ENCODE results near the gene RIOX2.

Gene RIOX2

DNA sequence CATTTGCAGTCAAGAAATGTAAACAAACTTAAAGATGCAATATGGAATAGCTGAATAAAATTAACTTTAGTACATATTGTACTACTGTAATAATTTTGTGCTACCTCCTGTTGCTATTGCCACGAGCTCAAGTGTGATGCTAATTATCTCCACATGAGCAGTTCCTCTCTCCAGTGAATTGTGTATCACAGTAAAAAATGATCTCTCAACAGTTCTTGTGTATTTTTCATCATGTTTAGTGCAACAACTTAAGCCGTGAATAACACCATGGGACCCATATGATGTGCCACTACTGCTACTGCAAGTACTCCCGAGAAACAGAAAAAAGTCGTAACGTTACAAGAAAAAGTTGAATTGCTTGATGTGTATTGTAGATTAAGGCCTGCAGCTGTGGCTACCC is 12.4 kb downstream of the RIOX2 start:
- DNase-seq, result no peak
- Histone ChIP-seq H3K79me1 (ENCODE audit: low read length) (no peaks in the 10 kb centered on the region), H3K9ac (ENCODE audit: low read length) (no peak overlapping the region), H2AK5ac (ENCODE audit: low read length) (no peak overlapping the region), H3K4me2 (ENCODE audit: low read length) (no peak overlapping the region), H3K4ac (ENCODE audit: low read depth, low read length) (no peak overlapping the region), H4K91ac (ENCODE audit: low read depth, low read length) (no peak overlapping the region), H3K79me2 (ENCODE audit: control insufficient read depth, insufficient read depth, low read length, poor library complexity) (no peaks in the 10 kb centered on the region), H3K27me3 (ENCODE audit: insufficient read depth, low read length) (no peaks in the 10 kb centered on the region), H2BK12ac (ENCODE audit: low read length) (no peak overlapping the region), H2AFZ (ENCODE audit: insufficient read depth, low read length, poor library complexity) (no peak overlapping the region), H3K23ac (ENCODE audit: low read length) (no peak overlapping the region), H3K27ac (ENCODE audit: low read depth, low read length) (no peak overlapping the region), H3K4me3 (ENCODE audit: low read depth, low read length) (no peak overlapping the region), H4K12ac (ENCODE audit: low read depth, low read length) (no peak overlapping the region), H3K14ac (ENCODE audit: low read length) (no peak overlapping the region), H3K36me3 (ENCODE audit: control insufficient read depth in 1 of 2, insufficient read depth in 2 of 2, low read length in 2 of 2) (peaks cover 0 to 4% of the 10 kb centered on the region in 2 experiments), H2BK5ac (ENCODE audit: low read depth, low read length, poor library complexity) (no peak overlapping the region), H3K9me3 (ENCODE audit: insufficient read depth, low read depth, low read length) (no peaks in the 10 kb centered on the region), H3K18ac (ENCODE audit: low read length) (no peak overlapping the region), H3K4me1 (ENCODE audit: control insufficient read depth in 1 of 2, insufficient read depth in 2 of 2, low read length in 2 of 2) (peaks cover 0 to 5% of the 10 kb centered on the region in 2 experiments), H4K8ac (ENCODE audit: low read depth, low read length) (no peak overlapping the region), H2BK120ac (ENCODE audit: insufficient read depth, low read length, poor library complexity) (no peak overlapping the region)
- no CpG with 5 or more reads among the region's 5 CpGs for WGBS (ENCODE audit: extremely low coverage, insufficient coverage, insufficient read length)

GRCh38 chr3:97958796-97959195 is 13.4 kb downstream of the RIOX2 start:
- H3K18ac ChIP-seq (ENCODE audit: low read length), result no peak overlapping the region
- no peaks in the 10 kb centered on the region for H3K79me1 ChIP-seq (ENCODE audit: low read length)
- H2BK120ac ChIP-seq (ENCODE audit: insufficient read depth, low read length, poor library complexity), result no peak overlapping the region
- H3K4me2 ChIP-seq (ENCODE audit: low read length), result no peak overlapping the region
- peak overlapping the region; percentile 29 for H2AK5ac ChIP-seq (ENCODE audit: low read length)
- H3K4me3 ChIP-seq (ENCODE audit: low read depth, low read length), result no peak overlapping the region
- no peak overlapping the region for H2BK5ac ChIP-seq (ENCODE audit: low read depth, low read length, poor library complexity)
- no peak for DNase-seq
- H2AFZ ChIP-seq (ENCODE audit: insufficient read depth, low read length, poor library complexity), result no peak overlapping the region
- H4K91ac ChIP-seq (ENCODE audit: low read depth, low read length), result no peak overlapping the region
- H3K79me2 ChIP-seq (ENCODE audit: control insufficient read depth, insufficient read depth, low read length, poor library complexity), result no peaks in the 10 kb centered on the region
- H3K36me3 ChIP-seq (ENCODE audit: control insufficient read depth in 1 of 2, insufficient read depth in 2 of 2, low read length in 2 of 2), result peaks cover 0 to 4% of the 10 kb centered on the region in 2 experiments
- H3K4me1 ChIP-seq (ENCODE audit: control insufficient read depth in 1 of 2, insufficient read depth in 2 of 2, low read length in 2 of 2), result peaks cover 0 to 4% of the 10 kb centered on the region in 2 experiments
- H2BK12ac ChIP-seq (ENCODE audit: low read length), result no peak overlapping the region
- H3K23ac ChIP-seq (ENCODE audit: low read length), result no peak overlapping the region
- H3K27me3 ChIP-seq (ENCODE audit: insufficient read depth, low read length), result no peaks in the 10 kb centered on the region
- WGBS (ENCODE audit: extremely low coverage, insufficient coverage, insufficient read length), result no CpG with 5 or more reads among the region's 9 CpGs
- no peak overlapping the region for H4K12ac ChIP-seq (ENCODE audit: low read depth, low read length)
- H3K9me3 ChIP-seq (ENCODE audit: insufficient read depth, low read depth, low read length), result no peaks in the 10 kb centered on the region
- no peak overlapping the region for H4K8ac ChIP-seq (ENCODE audit: low read depth, low read length)
- H3K27ac ChIP-seq (ENCODE audit: low read depth, low read length), result no peak overlapping the region
- H3K9ac ChIP-seq (ENCODE audit: low read length), result no peak overlapping the region
- no peak overlapping the region for H3K4ac ChIP-seq (ENCODE audit: low read depth, low read length)
- no peak overlapping the region for H3K14ac ChIP-seq (ENCODE audit: low read length)

- Histone ChIP-seq H4K91ac (ENCODE audit: low read depth, low read length) (no peak overlapping the region), H2BK12ac (ENCODE audit: low read length) (no peak overlapping the region), H2AK5ac (ENCODE audit: low read length) (no peak overlapping the region), H3K27ac (ENCODE audit: low read depth, low read length) (no peak overlapping the region), H4K8ac (ENCODE audit: low read depth, low read length) (no peak overlapping the region), H2AFZ (ENCODE audit: insufficient read depth, low read length, poor library complexity) (no peak overlapping the region), H3K4me1 (ENCODE audit: control insufficient read depth in 1 of 2, insufficient read depth in 2 of 2, low read length in 2 of 2) (peaks cover 0 to 4% of the 10 kb centered on the region in 2 experiments), H3K4me2 (ENCODE audit: low read length) (no peak overlapping the region), H3K27me3 (ENCODE audit: insufficient read depth, low read length) (no peaks in the 10 kb centered on the region), H3K79me2 (ENCODE audit: control insufficient read depth, insufficient read depth, low read length, poor library complexity) (no peaks in the 10 kb centered on the region), H3K14ac (ENCODE audit: low read length) (no peak overlapping the region), H3K9me3 (ENCODE audit: insufficient read depth, low read depth, low read length) (no peaks in the 10 kb centered on the region), H3K4ac (ENCODE audit: low read depth, low read length) (no peak overlapping the region), H3K23ac (ENCODE audit: low read length) (no peak overlapping the region), H3K79me1 (ENCODE audit: low read length) (no peaks in the 10 kb centered on the region), H2BK5ac (ENCODE audit: low read depth, low read length, poor library complexity) (no peak overlapping the region), H4K12ac (ENCODE audit: low read depth, low read length) (no peak overlapping the region), H3K18ac (ENCODE audit: low read length) (no peak overlapping the region), H3K9ac (ENCODE audit: low read length) (no peak overlapping the region), H2BK120ac (ENCODE audit: insufficient read depth, low read length, poor library complexity) (no peak overlapping the region), H3K36me3 (ENCODE audit: control insufficient read depth in 1 of 2, insufficient read depth in 2 of 2, low read length in 2 of 2) (peaks cover 0 to 4% of the 10 kb centered on the region in 2 experiments), H3K4me3 (ENCODE audit: low read depth, low read length) (no peak overlapping the region)
- peak in 1 of 2 donors; percentile 40 for DNase-seq
- no CpG with 5 or more reads among the region's 2 CpGs for WGBS (ENCODE audit: extremely low coverage, insufficient coverage, insufficient read length)
Measured at GRCh38 chr3:97958396-97958795, 13.8 kb downstream of the RIOX2 start.

GRCh38 chr3:97957617-97958311 is 14.5 kb downstream of the RIOX2 start:
- no CpG with 5 or more reads among the region's 8 CpGs for WGBS (ENCODE audit: extremely low coverage, insufficient coverage, insufficient read length)
- Histone ChIP-seq H3K9ac (ENCODE audit: low read length) (no peak overlapping the region), H3K4me1 (ENCODE audit: control insufficient read depth in 1 of 2, insufficient read depth in 2 of 2, low read length in 2 of 2) (peaks cover 0 to 6% of the 10 kb centered on the region in 2 experiments), H2BK12ac (ENCODE audit: low read length) (no peak overlapping the region), H3K79me1 (ENCODE audit: low read length) (no peaks in the 10 kb centered on the region), H4K91ac (ENCODE audit: low read depth, low read length) (no peak overlapping the region), H2BK120ac (ENCODE audit: insufficient read depth, low read length, poor library complexity) (no peak overlapping the region), H3K23ac (ENCODE audit: low read length) (no peak overlapping the region), H3K79me2 (ENCODE audit: control insufficient read depth, insufficient read depth, low read length, poor library complexity) (no peaks in the 10 kb centered on the region), H3K4me3 (ENCODE audit: low read depth, low read length) (no peak overlapping the region), H3K18ac (ENCODE audit: low read length) (no peak overlapping the region), H3K14ac (ENCODE audit: low read length) (no peak overlapping the region), H3K27ac (ENCODE audit: low read depth, low read length) (no peak overlapping the region), H2BK5ac (ENCODE audit: low read depth, low read length, poor library complexity) (no peak overlapping the region), H2AFZ (ENCODE audit: insufficient read depth, low read length, poor library complexity) (no peak overlapping the region), H3K4ac (ENCODE audit: low read depth, low read length) (no peak overlapping the region), H4K8ac (ENCODE audit: low read depth, low read length) (no peak overlapping the region), H3K27me3 (ENCODE audit: insufficient read depth, low read length) (no peaks in the 10 kb centered on the region), H3K9me3 (ENCODE audit: insufficient read depth, low read depth, low read length) (no peaks in the 10 kb centered on the region), H3K36me3 (ENCODE audit: control insufficient read depth in 1 of 2, insufficient read depth in 2 of 2, low read length in 2 of 2) (peaks cover 0 to 4% of the 10 kb centered on the region in 2 experiments), H2AK5ac (ENCODE audit: low read length) (no peak overlapping the region), H3K4me2 (ENCODE audit: low read length) (no peak overlapping the region), H4K12ac (ENCODE audit: low read depth, low read length) (no peak overlapping the region)
- peak; percentile 78 to 91 for DNase-seq

Data from trophoblast cell (in vitro differentiated cells and primary cell).